Karpas-422 (cell line): ENCODE measurements around the gene SLC44A3. TPM values are rescaled to one million over a fixed set of nuclear protein-coding genes. Genes with fewer than 3 reads are reported as not detected.

ENCODE experiments used
- DNase-seq: peaks from one replicate; pipeline ENCODE4 v3.0.0-alpha.2; 2015
- H2AFZ ChIP-seq: fragments of 200-600 bp; sonication (generic); 2 replicates; pipeline ENCODE4 v1.6.1; 2014; ENCODE audit warnings: antibody characterized with exemption, low read length, mixed read lengths
- H3K27ac ChIP-seq: fragments of 200-600 bp; sonication (generic); 2 replicates; pipeline ENCODE4 v1.5.1; 2014; ENCODE audit warnings: mild to moderate bottlenecking, low read length, moderate library complexity
- H3K27me3 ChIP-seq: fragments of 200-600 bp; sonication (generic); 2 replicates; pipeline ENCODE4 v1.6.1; 2014; ENCODE audit warnings: low read length, mixed read lengths
- H3K36me3 ChIP-seq: fragments of 200-600 bp; sonication (generic); 2 replicates; pipeline ENCODE4 v1.6.1; 2014; ENCODE audit warnings: low read length, mixed read lengths; ENCODE audit not compliant: insufficient read depth
- H3K4me1 ChIP-seq: fragments of 200-600 bp; sonication (generic); 2 replicates; pipeline ENCODE4 v1.6.1; 2014; ENCODE audit warnings: mild to moderate bottlenecking, low read length, mixed read lengths
- H3K4me2 ChIP-seq: fragments of 200-600 bp; sonication (generic); 2 replicates; pipeline ENCODE4 v1.6.1; 2014; ENCODE audit warnings: low read length, low read depth, mild to moderate bottlenecking; ENCODE audit not compliant: poor library complexity, severe bottlenecking
- H3K4me3 ChIP-seq: fragments of 200-600 bp; sonication (generic); 2 replicates; pipeline ENCODE4 v1.5.1; 2014; ENCODE audit warnings: mild to moderate bottlenecking, antibody characterized with exemption, low read length, mixed read lengths
- H3K79me2 ChIP-seq: fragments of 200-600 bp; sonication (generic); 2 replicates; pipeline ENCODE4 v1.6.1; 2014; ENCODE audit warnings: mild to moderate bottlenecking, low read length, mixed read lengths
- H3K9ac ChIP-seq: fragments of 200-600 bp; sonication (generic); 2 replicates; pipeline ENCODE4 v1.6.0; 2014; ENCODE audit warnings: low read length
- H3K9me2 ChIP-seq: fragments of 200-600 bp; sonication (generic), shearing (Covaris generic); replicated peaks from 2 replicates; pipeline ENCODE4 v1.6.0; 2014; ENCODE audit warnings: mild to moderate bottlenecking, low read length, moderate library complexity; ENCODE audit not compliant: insufficient read depth
- H3K9me3 ChIP-seq: fragments of 300-700, 200-600 bp; sonication (generic); 2 replicates; pipeline ENCODE4 v1.6.1; 2014; ENCODE audit warnings: low read length, mixed read lengths
- H4K20me1 ChIP-seq: fragments of 200-600 bp; sonication (generic); 2 replicates; pipeline ENCODE4 v1.6.1; 2014; ENCODE audit warnings: mild to moderate bottlenecking, antibody characterized with exemption, low read length, low read depth; ENCODE audit not compliant: insufficient read depth
- total RNA-seq: library from RNA; depleted of rRNA; stranded (reverse); fragments of >200 nt; shearing (Covaris generic); gene quantifications from 2 replicates; pipeline ENCODE4 v1.2.3, GENCODE V29; 2014; ENCODE audit warnings: low replicate concordance

Gene SLC44A3
- total RNA-seq, 1 experiment from 2014 or later: not detected

- peak overlapping the region; percentile 67 for H3K4me2 ChIP-seq
- peak; percentile 70 for DNase-seq
- H3K27ac ChIP-seq: no peak overlapping the region
- H3K9ac ChIP-seq: peak overlapping the region; percentile 10; the same call in 1 of the 2 replicates
- peak overlapping the region; percentile 34 for H3K4me3 ChIP-seq
- peaks cover 15% of the 10 kb centered on the region for H3K4me1 ChIP-seq
- H2AFZ ChIP-seq: no peak overlapping the region; the same call in 1 of the 2 replicates
- H3K9me3 ChIP-seq: no peaks in the 10 kb centered on the region
- H4K20me1 ChIP-seq: no peaks in the 10 kb centered on the region
- H3K36me3 ChIP-seq: no peaks in the 10 kb centered on the region
- no peaks in the 10 kb centered on the region for H3K79me2 ChIP-seq
- H3K27me3 ChIP-seq: no peaks in the 10 kb centered on the region
- H3K9me2 ChIP-seq: no peaks in the 10 kb centered on the region
These were observed 105.5 kb downstream of the SLC44A3 start for GRCh38 chr1:94925561-94926125.

- H3K9me2 ChIP-seq: no peaks in the 10 kb centered on the region
- H3K79me2 ChIP-seq: no peaks in the 10 kb centered on the region
- no peaks in the 10 kb centered on the region for H3K9me3 ChIP-seq
- no peak overlapping the region for H2AFZ ChIP-seq
- no peaks in the 10 kb centered on the region for H4K20me1 ChIP-seq
- peak overlapping the region; percentile 67 for H3K4me2 ChIP-seq
- DNase-seq: no peak
- peaks cover 15% of the 10 kb centered on the region for H3K4me1 ChIP-seq
- H3K27me3 ChIP-seq: no peaks in the 10 kb centered on the region
- no peaks in the 10 kb centered on the region for H3K36me3 ChIP-seq
- H3K9ac ChIP-seq: no peak overlapping the region
- no peak overlapping the region for H3K27ac ChIP-seq
- no peak overlapping the region for H3K4me3 ChIP-seq
These were observed 106.2 kb downstream of the SLC44A3 start for GRCh38 chr1:94926126-94926914.

GRCh38 chr1:94926915-94927404 lies 106.8 kb downstream of the SLC44A3 start, which contains the start of gene CNN3:
CNN3 (minus strand) TSS chr1:94927110; CDS start chr1:94926894, 216 bp downstream.
- no peak for DNase-seq
- Histone ChIP-seq H3K9ac (no peak within 1 kb of the TSS), H3K9me2 (no peaks in the 10 kb centered on the region), H3K27me3 (no peaks in the 10 kb centered on the region), H3K4me1 (peaks cover 15% of the 10 kb centered on the region), H4K20me1 (no peaks in the 10 kb centered on the region), H3K4me2 (peak within 1 kb of the TSS; percentile 67), H2AFZ (no peak within 1 kb of the TSS), H3K36me3 (no peaks in the 10 kb centered on the region), H3K4me3 (no peak within 1 kb of the TSS), H3K9me3 (no peaks in the 10 kb centered on the region), H3K27ac (no peak within 1 kb of the TSS), H3K79me2 (no peaks in the 10 kb centered on the region)

- H3K36me3 ChIP-seq: no peaks in the 10 kb centered on the region
- no peak for DNase-seq
- no peak overlapping the region for H3K4me3 ChIP-seq
- no peaks in the 10 kb centered on the region for H3K9me3 ChIP-seq
- H3K9ac ChIP-seq: no peak overlapping the region
- peaks cover 15% of the 10 kb centered on the region for H3K4me1 ChIP-seq
- no peaks in the 10 kb centered on the region for H3K79me2 ChIP-seq
- H3K4me2 ChIP-seq: no peak overlapping the region
- H3K9me2 ChIP-seq: no peaks in the 10 kb centered on the region
- H2AFZ ChIP-seq: no peak overlapping the region
- no peaks in the 10 kb centered on the region for H4K20me1 ChIP-seq
- no peaks in the 10 kb centered on the region for H3K27me3 ChIP-seq
- no peak overlapping the region for H3K27ac ChIP-seq
These were observed 107.4 kb downstream of the SLC44A3 start for GRCh38 chr1:94927405-94928175.

GRCh38 chr1:94928293-94928939 lies 108.3 kb downstream of the SLC44A3 start:
- H3K9me2 ChIP-seq: no peaks in the 10 kb centered on the region
- H2AFZ ChIP-seq: no peak overlapping the region
- peaks cover 15% of the 10 kb centered on the region for H3K4me1 ChIP-seq
- H3K4me2 ChIP-seq: no peak overlapping the region
- H3K36me3 ChIP-seq: no peaks in the 10 kb centered on the region
- H3K27ac ChIP-seq: no peak overlapping the region
- H3K4me3 ChIP-seq: no peak overlapping the region
- no peaks in the 10 kb centered on the region for H3K27me3 ChIP-seq
- no peaks in the 10 kb centered on the region for H4K20me1 ChIP-seq
- no peaks in the 10 kb centered on the region for H3K79me2 ChIP-seq
- DNase-seq: no peak
- no peak overlapping the region for H3K9ac ChIP-seq
- H3K9me3 ChIP-seq: no peaks in the 10 kb centered on the region

GRCh38 chr1:94929351-94930217 lies 109.4 kb downstream of the SLC44A3 start:
- Histone ChIP-seq H3K27ac (no peak overlapping the region), H3K4me1 (peaks cover 14% of the 10 kb centered on the region), H3K4me3 (no peak overlapping the region), H3K9me3 (no peaks in the 10 kb centered on the region), H3K9me2 (no peaks in the 10 kb centered on the region), H3K9ac (no peak overlapping the region), H3K79me2 (no peaks in the 10 kb centered on the region), H3K36me3 (no peaks in the 10 kb centered on the region), H4K20me1 (no peaks in the 10 kb centered on the region), H2AFZ (no peak overlapping the region), H3K4me2 (no peak overlapping the region), H3K27me3 (no peaks in the 10 kb centered on the region)
- DNase-seq: no peak

- no peaks in the 10 kb centered on the region for H3K27me3 ChIP-seq
- H3K9ac ChIP-seq: no peak overlapping the region
- no peaks in the 10 kb centered on the region for H3K9me3 ChIP-seq
- no peak overlapping the region for H2AFZ ChIP-seq
- no peaks in the 10 kb centered on the region for H3K36me3 ChIP-seq
- no peaks in the 10 kb centered on the region for H3K79me2 ChIP-seq
- H3K4me1 ChIP-seq: no peaks in the 10 kb centered on the region
- no peaks in the 10 kb centered on the region for H4K20me1 ChIP-seq
- no peak overlapping the region for H3K27ac ChIP-seq
- H3K4me2 ChIP-seq: no peak overlapping the region
- no peaks in the 10 kb centered on the region for H3K9me2 ChIP-seq
- no peak for DNase-seq
- no peak overlapping the region for H3K4me3 ChIP-seq
These were observed 111.2 kb downstream of the SLC44A3 start for GRCh38 chr1:94931254-94931841.
